HFF-Myc (cell line): ENCODE data around the gene LIN28B.
"Not testable (repeated sequence)": the region's sequence is repeated elsewhere in the genome, so short reads cannot be mapped to it uniquely, and the experiment has no call there.

Experiments
- DNase-seq: peaks from one replicate; pipeline ENCODE4 v3.0.0-alpha.2; 2011; ENCODE audit warnings: low read depth; ENCODE audit errors: extremely low read depth
- H3K4me3 ChIP-seq: replicated peaks from 2 replicates; pipeline ENCODE4 v1.5.1; 2011; ENCODE audit warnings: low read depth, mild to moderate bottlenecking, control low read depth, low read length
- TF ChIP-seq, protein P1 (sequence below): IDR thresholded peaks from 2 replicates; pipeline ENCODE4 v1.5.1; 2012; ENCODE audit warnings: mild to moderate bottlenecking, low read depth, low read length, control low read depth; ENCODE audit errors: missing control alignments

The LIN28B gene

DNA sequence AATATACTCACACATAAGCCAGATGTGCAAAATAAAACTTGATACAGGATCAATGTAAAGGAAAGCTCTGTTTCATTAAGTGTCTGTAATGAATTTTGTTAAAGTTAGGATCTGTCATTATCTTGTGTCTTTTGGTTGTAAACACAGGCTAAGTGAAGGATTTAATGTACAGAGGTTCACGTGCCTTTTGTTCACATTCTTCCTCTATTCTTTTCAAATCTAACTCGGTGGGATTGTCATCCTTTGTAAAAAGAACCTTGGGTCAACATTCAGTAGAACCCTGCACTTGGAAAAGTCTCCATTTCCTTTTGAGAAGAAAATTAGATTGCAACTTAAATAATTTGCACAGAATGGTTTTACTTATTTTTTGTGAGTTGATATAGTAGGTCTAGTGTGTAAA is 7.7 kb upstream of the LIN28B start:
- no peak for DNase-seq

GRCh38 chr6:104951677-104952076 is 5.2 kb upstream of the LIN28B start:
- DNase-seq, result no peak
- TF ChIP-seq, protein P1, sequence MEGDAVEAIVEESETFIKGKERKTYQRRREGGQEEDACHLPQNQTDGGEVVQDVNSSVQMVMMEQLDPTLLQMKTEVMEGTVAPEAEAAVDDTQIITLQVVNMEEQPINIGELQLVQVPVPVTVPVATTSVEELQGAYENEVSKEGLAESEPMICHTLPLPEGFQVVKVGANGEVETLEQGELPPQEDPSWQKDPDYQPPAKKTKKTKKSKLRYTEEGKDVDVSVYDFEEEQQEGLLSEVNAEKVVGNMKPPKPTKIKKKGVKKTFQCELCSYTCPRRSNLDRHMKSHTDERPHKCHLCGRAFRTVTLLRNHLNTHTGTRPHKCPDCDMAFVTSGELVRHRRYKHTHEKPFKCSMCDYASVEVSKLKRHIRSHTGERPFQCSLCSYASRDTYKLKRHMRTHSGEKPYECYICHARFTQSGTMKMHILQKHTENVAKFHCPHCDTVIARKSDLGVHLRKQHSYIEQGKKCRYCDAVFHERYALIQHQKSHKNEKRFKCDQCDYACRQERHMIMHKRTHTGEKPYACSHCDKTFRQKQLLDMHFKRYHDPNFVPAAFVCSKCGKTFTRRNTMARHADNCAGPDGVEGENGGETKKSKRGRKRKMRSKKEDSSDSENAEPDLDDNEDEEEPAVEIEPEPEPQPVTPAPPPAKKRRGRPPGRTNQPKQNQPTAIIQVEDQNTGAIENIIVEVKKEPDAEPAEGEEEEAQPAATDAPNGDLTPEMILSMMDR, result no peak
- H3K4me3 ChIP-seq, result no peak overlapping the region

More for the DNA sequence above, 7.7 kb upstream of the LIN28B start:
- no peak overlapping the region for H3K4me3 ChIP-seq
- TF ChIP-seq, protein P1, result no peak

DNA sequence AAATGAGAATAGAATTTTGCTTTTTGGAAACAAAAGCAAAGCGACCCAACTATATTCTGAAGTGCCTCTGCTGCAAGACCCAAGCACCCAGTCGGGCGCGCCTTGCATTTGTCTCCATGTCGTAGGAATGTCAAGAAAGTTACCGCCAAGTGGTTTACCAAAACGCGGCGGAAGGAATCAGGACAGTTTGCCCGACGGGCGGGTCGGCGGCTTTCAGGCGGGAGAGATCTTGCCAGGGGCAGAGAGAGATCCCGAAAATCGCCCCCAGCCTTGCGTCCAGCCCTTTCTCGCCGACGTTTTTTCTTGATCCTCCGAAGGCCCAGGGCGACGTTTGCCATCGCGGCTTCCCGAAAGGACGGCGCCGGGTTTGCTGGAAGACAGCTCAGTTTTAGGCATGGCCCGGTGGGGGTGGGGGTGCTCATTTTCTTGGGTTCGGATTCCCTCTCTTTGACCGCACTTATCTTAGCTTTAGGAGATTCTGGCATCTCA is 4.0 kb upstream of the LIN28B start:
- TF ChIP-seq, protein P1, result no peak
- no peak overlapping the region for H3K4me3 ChIP-seq
- no peak for DNase-seq

DNA sequence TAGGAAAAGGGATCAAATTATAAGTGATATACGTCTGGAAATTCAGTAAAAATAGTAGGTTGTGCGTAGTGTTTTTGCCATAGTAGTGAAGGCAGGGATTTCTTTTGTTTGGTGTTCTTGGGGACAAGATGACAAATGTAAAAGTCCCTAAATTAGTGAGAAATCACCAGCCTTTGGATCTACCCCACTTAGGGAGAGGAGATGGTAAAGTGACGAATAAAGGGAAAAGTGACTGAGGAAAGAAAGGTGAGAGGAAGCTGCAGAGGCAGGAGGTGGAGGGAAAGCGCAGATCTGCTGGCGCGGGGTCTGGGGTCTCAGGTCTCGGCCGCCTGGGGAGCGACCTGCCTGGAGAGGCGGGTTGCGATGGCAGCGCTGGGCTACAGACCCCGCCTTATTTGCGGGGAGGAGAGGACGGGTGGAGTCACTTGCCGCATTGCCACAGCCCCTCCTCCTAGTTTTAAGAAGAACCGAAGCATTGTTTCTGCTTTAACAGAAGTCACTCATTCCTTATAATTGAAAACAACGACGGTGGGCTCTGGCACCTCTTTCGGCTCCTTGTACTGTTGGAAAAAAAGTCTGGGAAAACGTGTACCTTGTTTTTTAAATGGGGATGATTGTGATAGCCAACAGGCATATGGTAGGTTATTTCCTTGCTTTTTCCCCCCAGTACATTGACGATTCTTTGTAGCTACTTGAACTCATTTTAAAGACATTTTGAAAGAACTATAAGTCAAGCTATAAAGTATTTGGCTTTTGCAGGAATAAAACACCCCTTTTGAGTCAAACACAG is 3.3 kb upstream of the LIN28B start:
- DNase-seq, H3K4me3 ChIP-seq: not testable (repeated sequence)

GRCh38 chr6:104954190-104954797 is 2.6 kb upstream of the LIN28B start:
- TF ChIP-seq, protein P1, result no peak
- no peak for DNase-seq
- H3K4me3 ChIP-seq, result no peak overlapping the region

GRCh38 chr6:104955491-104955890 is 1.4 kb upstream of the LIN28B start:
- H3K4me3 ChIP-seq, result no peak overlapping the region
- DNase-seq, result no peak
- TF ChIP-seq, protein P1, result no peak

DNA sequence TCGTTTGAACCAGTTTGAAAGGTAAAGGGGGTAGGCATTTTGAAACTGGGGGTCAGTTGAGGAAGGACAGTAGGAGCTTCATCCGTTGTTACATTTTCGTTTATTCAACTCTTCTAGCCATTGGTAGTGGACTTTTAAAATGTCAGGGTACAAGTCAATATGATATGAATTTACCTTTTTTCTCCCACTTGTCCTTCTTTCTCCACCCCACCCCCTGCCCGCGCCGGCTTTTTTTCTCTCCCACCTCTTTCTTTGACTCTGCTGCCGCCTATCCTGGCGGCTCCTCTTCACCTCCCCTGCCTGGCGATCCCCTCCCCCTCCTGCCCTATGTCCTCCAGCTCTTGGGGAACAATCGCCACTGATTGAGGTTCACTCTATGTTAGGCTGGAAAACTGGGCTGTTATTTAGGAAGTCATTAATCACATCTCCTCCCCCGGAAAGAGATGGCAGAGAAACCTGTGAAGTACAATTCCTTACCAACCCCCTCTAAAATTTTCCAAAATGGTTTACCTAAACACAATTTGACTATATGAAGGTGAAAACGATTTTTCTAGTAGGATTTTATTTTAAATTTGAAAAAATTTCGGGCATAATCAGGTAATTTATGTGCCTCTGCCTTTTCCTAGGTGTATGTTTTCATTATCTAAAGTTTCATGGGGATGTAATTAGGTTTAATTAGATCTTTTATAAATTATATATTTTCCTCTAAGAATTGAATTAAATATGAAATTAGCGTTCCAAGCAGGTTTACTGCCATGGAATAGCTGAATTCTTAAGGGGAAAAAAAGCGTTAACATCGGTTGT is 778 bp upstream of the LIN28B start:
- H3K4me3 ChIP-seq, result no peak overlapping the region

More for the DNA sequence above, 778 bp upstream of the LIN28B start:
- TF ChIP-seq, protein P1, result no peak
- no peak for DNase-seq
